ENCODE results near the gene QKI. TPM values are rescaled to one million over a fixed set of nuclear protein-coding genes. Genes with fewer than 3 reads are reported as not detected.

Gene QKI
- total and polyA plus RNA-seq, 2 of the 8 experiments (the other 6 are each of a cell fraction or from before 2014, with no cell fraction given), result 181 to 183 TPM

GRCh38 chr6:163416557-163417253, 2.2 kb downstream of the QKI start (continued):
- no peak for TF ChIP-seq FOSL1 (IDR thresholded peaks at IDR 0.05; ENCODE audit: insufficient read depth, low read depth, low read length)
